ENCODE results near the gene TBL3. TPM values are rescaled to one million over a fixed set of nuclear protein-coding genes. Genes with fewer than 3 reads are reported as not detected.

TBL3 gene
- total and polyA plus RNA-seq, 4 donors, result 12.5 to 24.3 (median 14.2) TPM

DNA sequence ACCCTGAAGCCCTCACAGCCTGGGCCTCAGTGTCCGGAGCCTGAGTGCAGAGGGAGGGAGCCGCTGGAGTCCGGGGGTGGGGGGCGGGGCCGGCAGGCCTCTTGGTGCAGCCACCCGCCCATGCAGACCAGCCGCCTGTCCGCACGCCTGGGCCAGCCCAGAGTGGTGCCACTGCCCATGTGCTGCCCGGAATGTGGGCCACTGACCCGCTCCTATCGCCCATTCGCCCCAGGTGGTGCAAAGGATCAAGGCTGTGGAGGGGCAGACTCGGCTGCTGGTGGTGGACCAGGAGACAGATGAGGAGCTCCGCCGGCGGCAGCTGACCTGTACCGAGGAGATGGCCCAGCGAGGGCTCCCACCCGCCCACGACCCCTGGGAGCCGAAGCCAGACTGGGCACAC, 57.5 kb downstream of the TBL3 start:
- peak overlapping the region; percentile 41 to 99 (median 47) for H3K4me3 ChIP-seq (ENCODE audit: low read depth in 1 of 3, low read length in 3 of 3)
- H3K9ac ChIP-seq (ENCODE audit: low read depth in 1 of 2, low read length in 2 of 2), result peak overlapping the region; percentile 75 to 94
- DNase-seq (ENCODE audit: low spot score), result no peak
- no peaks in the 10 kb centered on the region for H3K9me3 ChIP-seq (ENCODE audit: control insufficient read depth in 4 of 4, low read length in 3 of 4)
- peak overlapping the region; percentile 68 to 84 for H3K27ac ChIP-seq (ENCODE audit: low read depth in 1 of 2, low read length in 2 of 2)
- no peaks in the 10 kb centered on the region for H3K27me3 ChIP-seq (ENCODE audit: control insufficient read depth in 4 of 4, insufficient read depth in 4 of 4, low read length in 3 of 4)
- peaks cover 24 to 82% (median 65%) of the 10 kb centered on the region in 4 donors for H3K4me1 ChIP-seq (ENCODE audit: control insufficient read depth in 4 of 4, insufficient read depth in 4 of 4, low read length in 3 of 4)
- no peaks in the 10 kb centered on the region for H3K36me3 ChIP-seq (ENCODE audit: control insufficient read depth in 4 of 4, insufficient read depth in 3 of 4, low read depth in 1 of 4, low read length in 3 of 4)
- TF ChIP-seq SP1 (IDR thresholded peaks at IDR 0.05) (no peak), EGR1 (IDR thresholded peaks at IDR 0.05; ENCODE audit: low read depth in 2 of 2) (peak; percentile 35 to 82), YY1 (IDR thresholded peaks at IDR 0.05) (peak; percentile 50), HNF4A (conservative IDR thresholded peaks at IDR 0.05) (peak; percentile 54 to 76), GABPA (IDR thresholded peaks at IDR 0.05 in 1 of 2, conservative IDR thresholded peaks at IDR 0.05 in 1 of 2) (no peak), RXRA (IDR thresholded peaks at IDR 0.05) (peak in 1 of 2 donors; percentile 67)
- TF ChIP-seq, protein P1, sequence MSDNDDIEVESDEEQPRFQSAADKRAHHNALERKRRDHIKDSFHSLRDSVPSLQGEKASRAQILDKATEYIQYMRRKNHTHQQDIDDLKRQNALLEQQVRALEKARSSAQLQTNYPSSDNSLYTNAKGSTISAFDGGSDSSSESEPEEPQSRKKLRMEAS (IDR thresholded peaks at IDR 0.05), result peak; percentile 20
- 27% methylated on average over 22 of the region's 22 CpGs for WGBS

DNA sequence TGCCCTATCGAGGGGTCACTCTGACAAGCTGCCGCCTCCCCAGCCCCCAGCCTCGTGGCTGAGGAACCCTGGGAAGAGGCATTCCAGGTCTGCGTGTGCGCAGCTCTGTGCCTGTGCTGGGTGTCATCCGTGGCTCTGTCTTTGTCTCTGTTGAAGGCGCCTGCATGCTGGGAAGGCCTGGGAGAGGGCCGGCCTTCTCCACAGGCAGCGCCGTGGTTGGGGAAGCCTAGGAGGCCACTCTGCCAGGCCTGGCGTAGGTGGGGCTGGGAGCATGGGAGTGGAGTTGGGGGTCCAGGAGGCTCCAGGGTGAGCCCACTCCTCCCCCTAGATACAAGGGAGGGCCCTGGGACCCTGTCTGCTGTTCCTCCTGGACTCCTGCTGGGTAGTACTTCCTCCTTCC, 58.2 kb downstream of the TBL3 start:
- Histone ChIP-seq H3K27me3 (ENCODE audit: control insufficient read depth in 4 of 4, insufficient read depth in 4 of 4, low read length in 3 of 4) (no peaks in the 10 kb centered on the region), H3K4me3 (ENCODE audit: low read depth in 1 of 3, low read length in 3 of 3) (peak overlapping the region; percentile 41 to 99 (median 47)), H3K9me3 (ENCODE audit: control insufficient read depth in 4 of 4, low read length in 3 of 4) (no peaks in the 10 kb centered on the region), H3K4me1 (ENCODE audit: control insufficient read depth in 4 of 4, insufficient read depth in 4 of 4, low read length in 3 of 4) (peaks cover 24 to 87% (median 67%) of the 10 kb centered on the region in 4 donors), H3K27ac (ENCODE audit: low read depth in 1 of 2, low read length in 2 of 2) (peak overlapping the region; percentile 68 to 84), H3K9ac (ENCODE audit: low read depth in 1 of 2, low read length in 2 of 2) (peak overlapping the region; percentile 75 to 94), H3K36me3 (ENCODE audit: control insufficient read depth in 4 of 4, insufficient read depth in 3 of 4, low read depth in 1 of 4, low read length in 3 of 4) (no peaks in the 10 kb centered on the region)
- DNase-seq (ENCODE audit: low spot score), result no peak
- WGBS, result 57% methylated on average over 11 of the region's 11 CpGs
- TF ChIP-seq NR2F2 (IDR thresholded peaks at IDR 0.05), result no peak
- TF ChIP-seq, protein P2, sequence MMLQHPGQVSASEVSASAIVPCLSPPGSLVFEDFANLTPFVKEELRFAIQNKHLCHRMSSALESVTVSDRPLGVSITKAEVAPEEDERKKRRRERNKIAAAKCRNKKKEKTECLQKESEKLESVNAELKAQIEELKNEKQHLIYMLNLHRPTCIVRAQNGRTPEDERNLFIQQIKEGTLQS (IDR thresholded peaks at IDR 0.05), result no peak
- TF ChIP-seq, protein P3, sequence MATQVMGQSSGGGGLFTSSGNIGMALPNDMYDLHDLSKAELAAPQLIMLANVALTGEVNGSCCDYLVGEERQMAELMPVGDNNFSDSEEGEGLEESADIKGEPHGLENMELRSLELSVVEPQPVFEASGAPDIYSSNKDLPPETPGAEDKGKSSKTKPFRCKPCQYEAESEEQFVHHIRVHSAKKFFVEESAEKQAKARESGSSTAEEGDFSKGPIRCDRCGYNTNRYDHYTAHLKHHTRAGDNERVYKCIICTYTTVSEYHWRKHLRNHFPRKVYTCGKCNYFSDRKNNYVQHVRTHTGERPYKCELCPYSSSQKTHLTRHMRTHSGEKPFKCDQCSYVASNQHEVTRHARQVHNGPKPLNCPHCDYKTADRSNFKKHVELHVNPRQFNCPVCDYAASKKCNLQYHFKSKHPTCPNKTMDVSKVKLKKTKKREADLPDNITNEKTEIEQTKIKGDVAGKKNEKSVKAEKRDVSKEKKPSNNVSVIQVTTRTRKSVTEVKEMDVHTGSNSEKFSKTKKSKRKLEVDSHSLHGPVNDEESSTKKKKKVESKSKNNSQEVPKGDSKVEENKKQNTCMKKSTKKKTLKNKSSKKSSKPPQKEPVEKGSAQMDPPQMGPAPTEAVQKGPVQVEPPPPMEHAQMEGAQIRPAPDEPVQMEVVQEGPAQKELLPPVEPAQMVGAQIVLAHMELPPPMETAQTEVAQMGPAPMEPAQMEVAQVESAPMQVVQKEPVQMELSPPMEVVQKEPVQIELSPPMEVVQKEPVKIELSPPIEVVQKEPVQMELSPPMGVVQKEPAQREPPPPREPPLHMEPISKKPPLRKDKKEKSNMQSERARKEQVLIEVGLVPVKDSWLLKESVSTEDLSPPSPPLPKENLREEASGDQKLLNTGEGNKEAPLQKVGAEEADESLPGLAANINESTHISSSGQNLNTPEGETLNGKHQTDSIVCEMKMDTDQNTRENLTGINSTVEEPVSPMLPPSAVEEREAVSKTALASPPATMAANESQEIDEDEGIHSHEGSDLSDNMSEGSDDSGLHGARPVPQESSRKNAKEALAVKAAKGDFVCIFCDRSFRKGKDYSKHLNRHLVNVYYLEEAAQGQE (IDR thresholded peaks at IDR 0.05), result no peak
- no peak for TF ChIP-seq HNF4G (IDR thresholded peaks at IDR 0.05)
- TF ChIP-seq, protein P4, sequence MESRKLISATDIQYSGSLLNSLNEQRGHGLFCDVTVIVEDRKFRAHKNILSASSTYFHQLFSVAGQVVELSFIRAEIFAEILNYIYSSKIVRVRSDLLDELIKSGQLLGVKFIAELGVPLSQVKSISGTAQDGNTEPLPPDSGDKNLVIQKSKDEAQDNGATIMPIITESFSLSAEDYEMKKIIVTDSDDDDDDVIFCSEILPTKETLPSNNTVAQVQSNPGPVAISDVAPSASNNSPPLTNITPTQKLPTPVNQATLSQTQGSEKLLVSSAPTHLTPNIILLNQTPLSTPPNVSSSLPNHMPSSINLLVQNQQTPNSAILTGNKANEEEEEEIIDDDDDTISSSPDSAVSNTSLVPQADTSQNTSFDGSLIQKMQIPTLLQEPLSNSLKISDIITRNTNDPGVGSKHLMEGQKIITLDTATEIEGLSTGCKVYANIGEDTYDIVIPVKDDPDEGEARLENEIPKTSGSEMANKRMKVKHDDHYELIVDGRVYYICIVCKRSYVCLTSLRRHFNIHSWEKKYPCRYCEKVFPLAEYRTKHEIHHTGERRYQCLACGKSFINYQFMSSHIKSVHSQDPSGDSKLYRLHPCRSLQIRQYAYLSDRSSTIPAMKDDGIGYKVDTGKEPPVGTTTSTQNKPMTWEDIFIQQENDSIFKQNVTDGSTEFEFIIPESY (IDR thresholded peaks at IDR 0.05), result no peak
- no peak for TF ChIP-seq GABPA (IDR thresholded peaks at IDR 0.05 in 1 of 2, conservative IDR thresholded peaks at IDR 0.05 in 1 of 2)
- TF ChIP-seq, protein P5, sequence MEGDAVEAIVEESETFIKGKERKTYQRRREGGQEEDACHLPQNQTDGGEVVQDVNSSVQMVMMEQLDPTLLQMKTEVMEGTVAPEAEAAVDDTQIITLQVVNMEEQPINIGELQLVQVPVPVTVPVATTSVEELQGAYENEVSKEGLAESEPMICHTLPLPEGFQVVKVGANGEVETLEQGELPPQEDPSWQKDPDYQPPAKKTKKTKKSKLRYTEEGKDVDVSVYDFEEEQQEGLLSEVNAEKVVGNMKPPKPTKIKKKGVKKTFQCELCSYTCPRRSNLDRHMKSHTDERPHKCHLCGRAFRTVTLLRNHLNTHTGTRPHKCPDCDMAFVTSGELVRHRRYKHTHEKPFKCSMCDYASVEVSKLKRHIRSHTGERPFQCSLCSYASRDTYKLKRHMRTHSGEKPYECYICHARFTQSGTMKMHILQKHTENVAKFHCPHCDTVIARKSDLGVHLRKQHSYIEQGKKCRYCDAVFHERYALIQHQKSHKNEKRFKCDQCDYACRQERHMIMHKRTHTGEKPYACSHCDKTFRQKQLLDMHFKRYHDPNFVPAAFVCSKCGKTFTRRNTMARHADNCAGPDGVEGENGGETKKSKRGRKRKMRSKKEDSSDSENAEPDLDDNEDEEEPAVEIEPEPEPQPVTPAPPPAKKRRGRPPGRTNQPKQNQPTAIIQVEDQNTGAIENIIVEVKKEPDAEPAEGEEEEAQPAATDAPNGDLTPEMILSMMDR (IDR thresholded peaks at IDR 0.05; ENCODE audit: low read depth, low read length, missing input control), result no peak
- TF ChIP-seq FOXA1 (IDR thresholded peaks at IDR 0.05), result no peak
- no peak for TF ChIP-seq HNF4A (conservative IDR thresholded peaks at IDR 0.05)
- no peak for TF ChIP-seq YY1 (IDR thresholded peaks at IDR 0.05)
- no peak for TF ChIP-seq RXRA (IDR thresholded peaks at IDR 0.05)
- no peak for TF ChIP-seq TAF1 (conservative IDR thresholded peaks at IDR 0.05)
- TF ChIP-seq EGR1 (IDR thresholded peaks at IDR 0.05; ENCODE audit: low read depth in 2 of 2), result no peak
- TF ChIP-seq JUND (IDR thresholded peaks at IDR 0.05), result no peak
- TF ChIP-seq, protein P1 (IDR thresholded peaks at IDR 0.05), result no peak
